MCF 10A (cell line): Measurements from ENCODE around the gene MYL5. TPM values are rescaled to one million over a fixed set of nuclear protein-coding genes. Genes with fewer than 3 reads are reported as not detected.

ENCODE experiments used
- BruUV-seq: library from RNA; stranded (reverse); fragments of 400-500 nt; replicated peaks from 2 replicates; lab custom pipeline; 2021; lab: Mats Ljungman, UMichigan
- CTCF ChIA-PET: fragments of 300-600 bp; sonication (Branson Sonifier 250); formaldehyde crosslinking; extraction: SDS; loops from one replicate; lab custom pipeline; 2021; ENCODE audit warnings: antibody characterized with exemption, inconsistent platforms; lab: Yijun Ruan, JAX
- POLR2A ChIA-PET: fragments of 300-600, 350-650 bp; sonication (Branson Sonifier 250); formaldehyde crosslinking; extraction: SDS; loops from one replicate; lab custom pipeline; 2020; ENCODE audit warnings: antibody characterized with exemption, inconsistent platforms; lab: Yijun Ruan, JAX
- DNase-seq: peaks from one replicate; pipeline ENCODE4 v3.0.0-alpha.2; 2018; ENCODE audit not compliant: unreplicated experiment
- H3K27ac Mint-ChIP-seq: one replicate; pipeline ENCODE4 v1.8.0; 2022; ENCODE audit warnings: mild to moderate bottlenecking, low read depth, mixed read lengths; ENCODE audit not compliant: unreplicated experiment
- H3K27me3 Mint-ChIP-seq: one replicate; pipeline ENCODE4 v1.8.0; 2022; ENCODE audit warnings: mixed read lengths; ENCODE audit not compliant: insufficient read depth, unreplicated experiment
- H3K36me3 Mint-ChIP-seq: one replicate; pipeline ENCODE4 v1.8.0; 2022; ENCODE audit warnings: mild to moderate bottlenecking, moderate library complexity, mixed read lengths; ENCODE audit not compliant: insufficient read depth, unreplicated experiment
- H3K4me1 Mint-ChIP-seq: one replicate; pipeline ENCODE4 v1.8.0; 2022; ENCODE audit warnings: mixed read lengths; ENCODE audit not compliant: insufficient read depth, unreplicated experiment
- H3K4me3 Mint-ChIP-seq: one replicate; pipeline ENCODE4 v1.8.0; 2022; ENCODE audit warnings: mild to moderate bottlenecking, moderate library complexity, mixed read lengths; ENCODE audit not compliant: unreplicated experiment
- H3K9me3 Mint-ChIP-seq: one replicate; pipeline ENCODE4 v1.8.0; 2022; ENCODE audit warnings: mixed read lengths; ENCODE audit not compliant: unreplicated experiment
- intact Hi-C: fragments of 100-400 bp; cut with micrococcal nuclease; formaldehyde crosslinking; loops from 2 replicates; pipeline ENCODE4 v1.14.1; 2022
- total RNA-seq: library from RNA; stranded (reverse); gene quantifications from 2 replicates; pipeline ENCODE4 v1.2.3, GENCODE V29; 2022
- TF ChIP-seq, protein P1 (sequence below): fragments of 200-600 bp; IDR thresholded peaks from one replicate; pipeline ENCODE4 v1.8.0; 2022; ENCODE audit warnings: antibody characterized with exemption, mild to moderate bottlenecking; ENCODE audit not compliant: unreplicated experiment

The MYL5 gene
- total RNA-seq, 1 experiment from 2014 or later = 32.9 TPM

DNA sequence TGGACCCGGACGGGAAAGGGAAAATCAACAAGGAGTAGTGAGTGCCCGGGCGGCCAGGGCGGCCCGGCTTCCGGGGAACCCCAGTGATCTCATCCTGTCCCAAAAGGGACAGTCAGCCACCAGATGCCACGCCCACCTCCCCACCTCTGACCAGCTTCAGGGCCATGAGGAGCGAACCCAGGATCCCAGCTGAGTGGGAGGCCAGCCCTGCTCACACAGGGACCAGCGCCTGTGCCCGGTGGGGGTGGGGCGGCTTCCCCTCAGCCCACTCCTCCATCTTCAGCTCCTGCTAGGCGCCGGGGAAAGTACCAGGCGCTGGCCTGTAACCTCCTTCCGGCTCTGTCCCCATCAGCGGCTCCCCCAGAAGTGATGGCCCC, 6.2 kb downstream of the MYL5 start:
- intact Hi-C loops = no loop called here
- no peaks in the 10 kb centered on the region for H3K9me3 Mint-ChIP-seq
- no peak for DNase-seq
- TF ChIP-seq, protein P1, sequence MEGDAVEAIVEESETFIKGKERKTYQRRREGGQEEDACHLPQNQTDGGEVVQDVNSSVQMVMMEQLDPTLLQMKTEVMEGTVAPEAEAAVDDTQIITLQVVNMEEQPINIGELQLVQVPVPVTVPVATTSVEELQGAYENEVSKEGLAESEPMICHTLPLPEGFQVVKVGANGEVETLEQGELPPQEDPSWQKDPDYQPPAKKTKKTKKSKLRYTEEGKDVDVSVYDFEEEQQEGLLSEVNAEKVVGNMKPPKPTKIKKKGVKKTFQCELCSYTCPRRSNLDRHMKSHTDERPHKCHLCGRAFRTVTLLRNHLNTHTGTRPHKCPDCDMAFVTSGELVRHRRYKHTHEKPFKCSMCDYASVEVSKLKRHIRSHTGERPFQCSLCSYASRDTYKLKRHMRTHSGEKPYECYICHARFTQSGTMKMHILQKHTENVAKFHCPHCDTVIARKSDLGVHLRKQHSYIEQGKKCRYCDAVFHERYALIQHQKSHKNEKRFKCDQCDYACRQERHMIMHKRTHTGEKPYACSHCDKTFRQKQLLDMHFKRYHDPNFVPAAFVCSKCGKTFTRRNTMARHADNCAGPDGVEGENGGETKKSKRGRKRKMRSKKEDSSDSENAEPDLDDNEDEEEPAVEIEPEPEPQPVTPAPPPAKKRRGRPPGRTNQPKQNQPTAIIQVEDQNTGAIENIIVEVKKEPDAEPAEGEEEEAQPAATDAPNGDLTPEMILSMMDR = no peak
- no peak overlapping the region for H3K27ac Mint-ChIP-seq
- H3K4me3 Mint-ChIP-seq = peak overlapping the region; percentile 10
- no TSS peak for BruUV-seq
- H3K4me1 Mint-ChIP-seq = peaks cover 8% of the 10 kb centered on the region
- no peaks in the 10 kb centered on the region for H3K27me3 Mint-ChIP-seq
- ChIA-PET POLR2A (no interaction called here), CTCF (interaction anchor here (0.6 to 0.9 kb wide), 2 partner anchors 20 to 78 kb away, joined by 3 read pairs; no protein-coding TSS in a partner anchor)
- peaks cover 16% of the 10 kb centered on the region for H3K36me3 Mint-ChIP-seq

DNA sequence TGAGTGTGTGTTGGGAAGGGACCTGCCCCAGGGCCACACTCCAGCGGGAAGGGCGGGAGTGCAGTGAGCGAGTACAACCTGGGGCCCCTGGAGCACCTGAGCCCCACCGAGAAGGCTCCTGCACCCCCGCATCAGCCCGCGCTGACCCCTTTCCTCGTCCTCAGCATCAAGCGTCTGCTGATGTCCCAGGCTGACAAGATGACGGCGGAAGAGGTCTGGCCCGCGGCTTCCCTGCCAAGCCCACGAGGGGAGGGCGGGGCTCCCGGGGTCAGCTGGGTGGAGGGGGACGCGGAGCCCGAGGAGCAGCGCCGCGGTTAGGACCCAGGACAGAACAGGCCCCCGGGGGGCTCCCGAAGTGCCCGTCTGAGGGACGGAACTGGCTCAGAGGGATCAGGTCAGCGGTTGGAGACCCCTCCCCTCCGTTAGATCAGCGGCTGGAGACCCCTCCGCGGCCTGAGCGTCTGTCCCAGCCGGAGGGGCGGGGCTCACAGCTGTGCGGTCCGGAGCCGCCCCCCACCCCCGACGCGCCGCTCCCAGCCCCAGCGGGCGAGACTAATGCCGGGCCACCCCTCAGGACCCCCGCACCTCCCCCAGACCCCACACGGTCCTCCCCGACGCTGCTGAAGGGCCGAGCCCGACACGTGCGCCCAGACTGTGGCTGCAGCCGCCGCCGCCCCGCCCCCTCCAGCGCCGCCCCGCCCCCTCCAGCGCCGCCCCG, 6.7 kb downstream of the MYL5 start:
- Mint-ChIP-seq H3K27me3 (no peaks in the 10 kb centered on the region), H3K9me3 (no peaks in the 10 kb centered on the region), H3K27ac (no peak overlapping the region), H3K4me1 (peaks cover 8% of the 10 kb centered on the region), H3K4me3 (peak overlapping the region; percentile 44), H3K36me3 (peaks cover 16% of the 10 kb centered on the region)
- TF ChIP-seq, protein P1 = no peak
- no TSS peak for BruUV-seq
- CTCF ChIA-PET = interaction anchor here (0.6 to 1.0 kb wide), 3 partner anchors 19 to 79 kb away, joined by 3 read pairs; no protein-coding TSS in a partner anchor
- intact Hi-C loops = no loop called here
- POLR2A ChIA-PET = interaction anchor here (0.7 kb wide), 1 partner anchor 52 kb away, joined by 3 read pairs; no protein-coding TSS in a partner anchor
- no peak for DNase-seq

DNA sequence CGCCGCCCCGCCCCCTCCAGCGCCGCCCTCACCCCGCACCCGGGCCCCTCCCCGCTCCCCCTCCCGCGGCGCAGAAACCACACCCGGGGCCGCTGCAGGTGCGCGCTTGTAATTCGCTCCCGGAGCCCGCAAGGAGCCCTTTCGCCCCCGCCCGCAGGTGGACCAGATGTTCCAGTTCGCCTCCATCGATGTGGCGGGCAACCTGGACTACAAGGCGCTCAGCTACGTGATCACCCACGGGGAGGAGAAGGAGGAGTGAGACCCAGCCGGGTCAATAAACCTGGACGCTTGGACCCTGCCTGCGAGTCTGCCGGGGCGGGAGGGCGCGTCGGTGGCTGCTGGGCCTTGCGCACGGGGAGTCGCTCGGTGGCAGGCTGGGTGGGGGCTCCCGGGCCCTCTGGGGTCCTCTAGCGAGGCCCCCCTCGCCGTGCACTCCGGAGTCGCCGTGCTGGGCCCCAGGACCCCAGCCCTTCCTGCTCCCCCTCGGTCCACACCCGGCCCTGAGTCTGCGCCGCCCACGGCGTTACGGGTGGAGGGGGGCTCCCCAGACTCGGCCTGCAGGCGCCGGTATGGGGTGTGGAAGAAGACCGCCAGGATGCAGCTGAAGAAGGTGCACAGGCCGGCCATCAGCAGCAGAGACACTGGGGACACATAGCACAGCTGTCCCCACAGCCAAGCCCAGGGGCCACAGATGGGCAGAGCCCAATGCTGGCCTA, 7.6 kb downstream of the MYL5 start:
- intact Hi-C loops = no loop called here
- ChIA-PET CTCF (interaction anchor here (1.0 kb wide), 1 partner anchor 79 kb away, joined by 3 read pairs; no protein-coding TSS in a partner anchor), POLR2A (interaction anchor here (0.7 kb wide), 1 partner anchor 51 kb away, joined by 3 read pairs; no protein-coding TSS in a partner anchor)
- H3K27me3 Mint-ChIP-seq = no peaks in the 10 kb centered on the region
- TF ChIP-seq, protein P1 = no peak
- H3K27ac Mint-ChIP-seq = no peak overlapping the region
- H3K4me1 Mint-ChIP-seq = peaks cover 9% of the 10 kb centered on the region
- H3K4me3 Mint-ChIP-seq = peak overlapping the region; percentile 44
- peaks cover 12% of the 10 kb centered on the region for H3K36me3 Mint-ChIP-seq
- no TSS peak for BruUV-seq
- peak; percentile 47 for DNase-seq
- no peaks in the 10 kb centered on the region for H3K9me3 Mint-ChIP-seq
